ENCODE data around the gene NUB1.

GRCh38 chr7:151375530-151376217 is 34.1 kb downstream of the NUB1 start:
- TF ChIP-seq CTCF (IDR thresholded peaks at IDR 0.05) (no peak), POLR2A (IDR thresholded peaks at IDR 0.05) (no peak)
